Fibroblast of mammary gland (primary cell): ENCODE measurements around the gene PRDM15.

Experiments used
- DNase-seq: peaks from one replicate; pipeline ENCODE4 v3.0.0-alpha.2; 2010; ENCODE audit warnings: low read depth
- H3K4me3 ChIP-seq: 2 replicates; pipeline ENCODE4 v1.5.1; 2011; ENCODE audit warnings: low read depth, mild to moderate bottlenecking, low read length, moderate library complexity; ENCODE audit not compliant: control insufficient read depth
- CTCF ChIP-seq: conservative IDR thresholded peaks from 2 replicates; pipeline ENCODE4 v1.5.1; 2011; ENCODE audit warnings: low read depth, low read length, inconsistent platforms; ENCODE audit not compliant: control insufficient read depth, insufficient read depth

PRDM15 gene

GRCh38 chr21:41751611-41752011, 127.5 kb downstream of the PRDM15 start:
- DNase-seq: no peak
- no peak for TF ChIP-seq CTCF
- H3K4me3 ChIP-seq: no peak overlapping the region

GRCh38 chr21:41750532-41751151, 128.5 kb downstream of the PRDM15 start:
- no peak overlapping the region for H3K4me3 ChIP-seq
- no peak for DNase-seq
- no peak for TF ChIP-seq CTCF

- no peak for DNase-seq
- no peak for TF ChIP-seq CTCF
- no peak overlapping the region for H3K4me3 ChIP-seq
Measured at GRCh38 chr21:41750051-41750450, 129.1 kb downstream of the PRDM15 start.

- DNase-seq: no peak
- no peak overlapping the region for H3K4me3 ChIP-seq
- TF ChIP-seq CTCF: no peak
Measured at GRCh38 chr21:41749286-41749685, 129.9 kb downstream of the PRDM15 start.
